ENCODE data around the gene UQCRFS1.
"Not testable (repeated sequence)": the region's sequence is repeated elsewhere in the genome, so short reads cannot be mapped to it uniquely, and the experiment has no call there.

DNA sequence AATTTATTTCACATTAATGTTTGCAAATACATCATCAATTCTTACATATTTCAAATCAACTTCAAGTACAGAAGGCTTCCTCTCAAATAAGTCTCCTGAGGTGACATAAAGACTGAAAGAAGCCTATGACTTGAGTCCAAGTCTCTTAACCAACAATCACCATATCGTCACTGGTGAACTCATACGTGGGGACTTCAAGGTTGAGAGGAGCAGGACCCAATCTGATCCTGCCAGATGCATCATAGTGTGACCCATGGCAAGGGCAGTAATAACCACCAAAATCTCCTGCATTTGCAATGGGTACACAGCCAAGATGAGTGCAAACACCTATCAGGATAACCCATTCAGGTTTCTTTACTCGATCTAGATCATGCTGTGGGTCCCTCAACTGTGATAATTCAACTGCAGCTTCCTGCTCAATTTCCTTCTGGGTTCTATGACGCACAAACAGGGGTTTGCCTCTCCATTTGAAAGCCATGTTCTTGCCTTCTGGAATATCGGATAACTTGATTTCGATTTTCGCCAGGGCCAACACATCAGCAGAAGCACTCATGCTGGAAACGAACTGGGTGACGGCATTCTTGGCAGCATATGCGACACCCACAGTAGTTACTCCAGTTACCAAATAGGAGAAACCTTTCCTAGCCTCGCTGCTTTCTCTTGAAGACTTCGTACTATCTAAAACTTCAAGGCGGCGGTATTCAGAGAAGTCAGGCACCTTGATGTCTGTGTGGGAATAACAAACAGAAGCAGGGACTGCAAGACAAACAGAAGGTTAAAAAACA lies 5.4 kb downstream of the UQCRFS1 start:
- TF ChIP-seq, protein P1, sequence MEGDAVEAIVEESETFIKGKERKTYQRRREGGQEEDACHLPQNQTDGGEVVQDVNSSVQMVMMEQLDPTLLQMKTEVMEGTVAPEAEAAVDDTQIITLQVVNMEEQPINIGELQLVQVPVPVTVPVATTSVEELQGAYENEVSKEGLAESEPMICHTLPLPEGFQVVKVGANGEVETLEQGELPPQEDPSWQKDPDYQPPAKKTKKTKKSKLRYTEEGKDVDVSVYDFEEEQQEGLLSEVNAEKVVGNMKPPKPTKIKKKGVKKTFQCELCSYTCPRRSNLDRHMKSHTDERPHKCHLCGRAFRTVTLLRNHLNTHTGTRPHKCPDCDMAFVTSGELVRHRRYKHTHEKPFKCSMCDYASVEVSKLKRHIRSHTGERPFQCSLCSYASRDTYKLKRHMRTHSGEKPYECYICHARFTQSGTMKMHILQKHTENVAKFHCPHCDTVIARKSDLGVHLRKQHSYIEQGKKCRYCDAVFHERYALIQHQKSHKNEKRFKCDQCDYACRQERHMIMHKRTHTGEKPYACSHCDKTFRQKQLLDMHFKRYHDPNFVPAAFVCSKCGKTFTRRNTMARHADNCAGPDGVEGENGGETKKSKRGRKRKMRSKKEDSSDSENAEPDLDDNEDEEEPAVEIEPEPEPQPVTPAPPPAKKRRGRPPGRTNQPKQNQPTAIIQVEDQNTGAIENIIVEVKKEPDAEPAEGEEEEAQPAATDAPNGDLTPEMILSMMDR (IDR thresholded peaks at IDR 0.05): not testable (repeated sequence)
- not testable (repeated sequence) for TF ChIP-seq POLR2A (IDR thresholded peaks at IDR 0.05)

All from vagina (tissue), 2 donors.